ENCODE data around the gene TMIE. TPM values are rescaled to one million over a fixed set of nuclear protein-coding genes. Genes with fewer than 3 reads are reported as not detected.
"Not testable (repeated sequence)": the region's sequence is repeated elsewhere in the genome, so short reads cannot be mapped to it uniquely, and the experiment has no call there.

TMIE gene
- total RNA-seq, 1 donor from 2014 or later, result 0.44 TPM

GRCh38 chr3:46748170-46748569, 47.0 kb downstream of the TMIE start:
- H3K9me3 Mint-ChIP-seq, result no peaks in the 10 kb centered on the region
- ATAC-seq (ENCODE audit: low read depth) (no peak), DNase-seq (no peak)
- no peaks in the 10 kb centered on the region for H3K36me3 Mint-ChIP-seq (ENCODE audit: low read depth)
- no peak overlapping the region for H3K27ac Mint-ChIP-seq
- no peaks in the 10 kb centered on the region for H3K27me3 Mint-ChIP-seq
- no peak overlapping the region for H3K4me3 Mint-ChIP-seq
- CTCF ChIA-PET, result no interaction called here
- TF ChIP-seq CTCF (IDR thresholded peaks at IDR 0.05), result no peak
- POLR2A ChIA-PET, result no interaction called here
- intact Hi-C loops (cut with micrococcal nuclease), result no loop called here
- no peaks in the 10 kb centered on the region for H3K4me1 Mint-ChIP-seq

GRCh38 chr3:46749129-46749528, 47.9 kb downstream of the TMIE start:
- CTCF ChIA-PET, result no interaction called here
- no peak overlapping the region for H3K27ac Mint-ChIP-seq
- TF ChIP-seq CTCF (IDR thresholded peaks at IDR 0.05), result no peak
- intact Hi-C loops (cut with micrococcal nuclease), result no loop called here
- no peaks in the 10 kb centered on the region for H3K9me3 Mint-ChIP-seq
- no peak overlapping the region for H3K4me3 Mint-ChIP-seq
- H3K36me3 Mint-ChIP-seq (ENCODE audit: low read depth), result no peaks in the 10 kb centered on the region
- H3K4me1 Mint-ChIP-seq, result no peaks in the 10 kb centered on the region
- POLR2A ChIA-PET, result no interaction called here
- DNase-seq (no peak), ATAC-seq (ENCODE audit: low read depth) (no peak)
- peaks cover 2% of the 10 kb centered on the region for H3K27me3 Mint-ChIP-seq

- no peak for TF ChIP-seq CTCF (IDR thresholded peaks at IDR 0.05)
- Mint-ChIP-seq H3K36me3 (ENCODE audit: low read depth) (no peaks in the 10 kb centered on the region), H3K4me1 (no peaks in the 10 kb centered on the region), H3K27ac (no peak overlapping the region), H3K4me3 (no peak overlapping the region), H3K27me3 (peaks cover 6% of the 10 kb centered on the region), H3K9me3 (no peaks in the 10 kb centered on the region)
- intact Hi-C loops (cut with micrococcal nuclease), result no loop called here
- ChIA-PET CTCF (no interaction called here), POLR2A (no interaction called here)
- DNase-seq (no peak), ATAC-seq (ENCODE audit: low read depth) (no peak)
These were observed 49.4 kb downstream of the TMIE start for GRCh38 chr3:46750555-46751038.

- not testable (repeated sequence) for DNase-seq
These were observed 51.9 kb downstream of the TMIE start for GRCh38 chr3:46753127-46753526.

GRCh38 chr3:46755646-46756045, 54.5 kb downstream of the TMIE start:
- no peaks in the 10 kb centered on the region for H3K36me3 Mint-ChIP-seq (ENCODE audit: low read depth)
- no peak for DNase-seq
- peaks cover 6% of the 10 kb centered on the region for H3K27me3 Mint-ChIP-seq
- ChIA-PET POLR2A (no interaction called here), CTCF (no interaction called here)
- intact Hi-C loops (cut with micrococcal nuclease), result no loop called here
- no peaks in the 10 kb centered on the region for H3K4me1 Mint-ChIP-seq
- no peaks in the 10 kb centered on the region for H3K9me3 Mint-ChIP-seq
- TF ChIP-seq CTCF (IDR thresholded peaks at IDR 0.05), result no peak
- no peak overlapping the region for H3K27ac Mint-ChIP-seq
- no peak for ATAC-seq (ENCODE audit: low read depth)
- H3K4me3 Mint-ChIP-seq, result no peak overlapping the region

More at GRCh38 chr3:46753127-46753526, 51.9 kb downstream of the TMIE start:
- ATAC-seq (ENCODE audit: low read depth); H3K27me3 Mint-ChIP-seq; POLR2A ChIA-PET; H3K9me3 Mint-ChIP-seq; H3K4me1 Mint-ChIP-seq; H3K27ac Mint-ChIP-seq; H3K4me3 Mint-ChIP-seq; intact Hi-C loops (cut with micrococcal nuclease); H3K36me3 Mint-ChIP-seq (ENCODE audit: low read depth); CTCF ChIA-PET: not testable (repeated sequence)

GRCh38 chr3:46756642-46757041, 55.5 kb downstream of the TMIE start:
- CTCF ChIA-PET, result no interaction called here
- TF ChIP-seq CTCF (IDR thresholded peaks at IDR 0.05), result no peak
- POLR2A ChIA-PET, result no interaction called here
- no peak overlapping the region for H3K4me3 Mint-ChIP-seq
- ATAC-seq (ENCODE audit: low read depth) (no peak), DNase-seq (no peak)
- no peak overlapping the region for H3K27ac Mint-ChIP-seq
- no peaks in the 10 kb centered on the region for H3K9me3 Mint-ChIP-seq
- intact Hi-C loops (cut with micrococcal nuclease), result no loop called here
- H3K4me1 Mint-ChIP-seq, result no peaks in the 10 kb centered on the region
- H3K36me3 Mint-ChIP-seq (ENCODE audit: low read depth), result no peaks in the 10 kb centered on the region
- peaks cover 6% of the 10 kb centered on the region for H3K27me3 Mint-ChIP-seq

Measured in activated B cell treated with CpG ODN at 0.5 μM for 24 hours (primary cell).